Measurements from ENCODE around the gene SAMM50.
A peak's percentile ranks its signal among the peaks of the same experiment; 100 is the strongest.

The SAMM50 gene

DNA sequence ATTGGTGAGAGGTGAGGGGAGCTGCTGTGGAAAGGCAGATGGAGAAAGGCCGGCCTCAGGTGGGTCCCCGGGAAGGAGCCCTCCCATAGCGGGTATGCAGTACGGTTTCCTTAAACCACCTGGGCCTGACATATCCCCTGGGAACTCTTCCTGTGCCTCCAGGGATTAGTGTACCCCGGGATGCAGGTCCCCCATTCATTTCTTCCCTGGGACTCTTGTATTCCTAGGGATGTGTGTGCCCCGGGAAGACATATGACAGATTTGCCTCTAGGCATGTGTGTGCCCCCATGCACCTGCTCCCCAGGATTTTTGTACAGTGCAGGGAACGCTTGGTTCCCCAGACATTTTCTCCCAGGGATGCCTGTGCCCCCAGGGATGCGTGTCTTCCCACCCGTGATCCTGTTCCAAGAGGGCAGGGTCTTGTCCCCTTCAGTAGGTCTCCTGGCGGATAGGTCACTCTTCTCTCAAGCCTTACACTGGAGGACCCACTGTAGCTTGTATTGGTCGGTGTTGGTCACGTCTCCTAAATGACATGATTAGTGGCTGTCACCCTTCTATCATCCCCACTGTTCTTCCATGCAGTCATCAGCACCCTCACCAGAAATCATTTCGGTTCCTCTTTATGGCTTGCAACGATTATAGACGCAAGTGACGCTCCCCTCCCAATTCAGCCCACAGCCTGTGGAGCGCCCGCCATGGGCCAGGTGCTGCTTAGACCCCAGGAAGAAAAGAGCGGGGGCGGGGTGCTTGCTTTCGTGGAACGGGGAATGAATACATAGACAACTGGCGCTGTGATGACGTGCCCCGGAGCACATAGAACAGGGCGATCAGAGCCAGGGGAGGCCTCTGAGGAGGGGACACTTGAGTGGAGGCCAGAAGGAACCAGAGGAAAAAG lies 70.2 kb downstream of the SAMM50 start:
- TF ChIP-seq, protein P1, sequence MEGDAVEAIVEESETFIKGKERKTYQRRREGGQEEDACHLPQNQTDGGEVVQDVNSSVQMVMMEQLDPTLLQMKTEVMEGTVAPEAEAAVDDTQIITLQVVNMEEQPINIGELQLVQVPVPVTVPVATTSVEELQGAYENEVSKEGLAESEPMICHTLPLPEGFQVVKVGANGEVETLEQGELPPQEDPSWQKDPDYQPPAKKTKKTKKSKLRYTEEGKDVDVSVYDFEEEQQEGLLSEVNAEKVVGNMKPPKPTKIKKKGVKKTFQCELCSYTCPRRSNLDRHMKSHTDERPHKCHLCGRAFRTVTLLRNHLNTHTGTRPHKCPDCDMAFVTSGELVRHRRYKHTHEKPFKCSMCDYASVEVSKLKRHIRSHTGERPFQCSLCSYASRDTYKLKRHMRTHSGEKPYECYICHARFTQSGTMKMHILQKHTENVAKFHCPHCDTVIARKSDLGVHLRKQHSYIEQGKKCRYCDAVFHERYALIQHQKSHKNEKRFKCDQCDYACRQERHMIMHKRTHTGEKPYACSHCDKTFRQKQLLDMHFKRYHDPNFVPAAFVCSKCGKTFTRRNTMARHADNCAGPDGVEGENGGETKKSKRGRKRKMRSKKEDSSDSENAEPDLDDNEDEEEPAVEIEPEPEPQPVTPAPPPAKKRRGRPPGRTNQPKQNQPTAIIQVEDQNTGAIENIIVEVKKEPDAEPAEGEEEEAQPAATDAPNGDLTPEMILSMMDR (conservative IDR thresholded peaks at IDR 0.05; ENCODE audit: control insufficient read depth, insufficient read depth, low read depth, low read length) = no peak
- DNase-seq (ENCODE audit: low read depth) = no peak
- peak overlapping the region; percentile 57 for H3K4me3 ChIP-seq (ENCODE audit: control insufficient read depth, low read depth, low read length)

DNA sequence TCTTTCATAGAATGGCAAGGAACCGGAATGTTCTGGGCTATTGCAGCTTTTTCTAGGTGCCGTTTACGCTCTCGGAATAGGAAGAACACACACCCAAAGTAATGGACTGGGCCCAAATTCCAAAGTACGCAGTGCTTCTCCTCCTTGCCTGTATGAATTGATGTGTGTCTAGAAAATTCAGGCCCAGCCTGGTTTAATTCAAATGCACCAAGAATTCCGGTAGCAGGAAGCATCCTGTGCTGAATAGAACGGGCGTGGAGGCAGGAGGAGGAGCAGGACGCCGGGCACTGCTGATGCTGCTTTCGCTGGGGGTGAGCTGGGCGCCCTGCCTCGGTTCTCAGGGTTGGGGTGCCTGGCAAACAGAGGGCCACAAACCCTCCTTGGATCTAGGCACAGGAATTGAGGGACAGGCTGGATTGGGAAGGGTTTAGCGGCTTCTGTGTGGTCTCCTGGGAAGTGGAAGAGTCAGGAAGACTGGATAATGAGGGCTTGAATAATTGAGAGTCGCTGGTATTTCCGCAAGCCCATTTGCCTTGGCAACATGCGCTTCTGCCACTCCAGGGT lies 70.9 kb downstream of the SAMM50 start:
- TF ChIP-seq, protein P1 (conservative IDR thresholded peaks at IDR 0.05; ENCODE audit: control insufficient read depth, insufficient read depth, low read depth, low read length) = no peak
- H3K4me3 ChIP-seq (ENCODE audit: control insufficient read depth, low read depth, low read length) = no peak overlapping the region
- DNase-seq (ENCODE audit: low read depth) = no peak

DNA sequence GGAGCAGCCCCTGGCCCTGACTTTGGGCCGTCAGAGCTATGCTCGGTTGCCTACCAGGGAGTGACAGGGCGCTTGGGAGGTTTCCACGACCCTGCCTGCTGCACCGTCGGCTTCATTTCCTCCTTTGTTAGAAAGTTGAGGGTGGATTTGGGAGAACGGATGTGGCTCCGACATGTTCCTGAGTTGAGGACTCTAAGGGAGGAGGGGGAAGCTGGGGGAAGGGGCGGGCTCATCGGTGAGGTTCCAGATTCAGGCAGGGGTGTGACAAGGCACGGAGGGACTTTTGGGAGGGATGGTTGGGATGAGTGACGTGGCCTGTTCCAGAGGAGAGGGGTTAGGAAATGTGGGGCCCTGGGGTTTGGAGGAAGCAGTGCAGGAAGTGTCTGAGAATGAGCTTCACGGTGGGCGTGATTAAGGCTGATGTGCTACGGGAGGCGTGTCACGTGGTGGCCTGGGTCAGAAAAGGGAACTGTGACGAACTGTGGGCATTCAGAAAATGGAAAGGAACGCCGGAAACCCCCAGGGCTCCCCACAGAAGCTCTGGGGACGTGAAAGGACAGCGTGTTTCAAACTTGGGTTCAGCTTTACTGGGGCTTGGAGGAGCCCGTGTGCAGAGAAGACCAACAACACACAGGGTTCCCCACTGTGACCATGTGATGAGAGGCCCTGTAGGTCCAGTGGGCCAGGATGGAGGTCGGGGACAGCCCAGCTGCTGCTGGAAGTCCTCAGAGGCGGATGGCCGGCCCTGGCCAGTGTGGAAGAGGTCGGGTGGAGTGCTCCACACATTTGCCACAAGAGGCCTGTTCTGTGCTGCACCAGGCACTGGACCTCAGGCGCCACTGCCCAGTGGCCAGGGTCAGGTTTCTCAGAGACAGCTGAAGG lies 71.6 kb downstream of the SAMM50 start:
- peak; percentile 42 for DNase-seq (ENCODE audit: low read depth)
- H3K4me3 ChIP-seq (ENCODE audit: control insufficient read depth, low read depth, low read length) = no peak overlapping the region
- TF ChIP-seq, protein P1 (conservative IDR thresholded peaks at IDR 0.05; ENCODE audit: control insufficient read depth, insufficient read depth, low read depth, low read length) = no peak

DNA sequence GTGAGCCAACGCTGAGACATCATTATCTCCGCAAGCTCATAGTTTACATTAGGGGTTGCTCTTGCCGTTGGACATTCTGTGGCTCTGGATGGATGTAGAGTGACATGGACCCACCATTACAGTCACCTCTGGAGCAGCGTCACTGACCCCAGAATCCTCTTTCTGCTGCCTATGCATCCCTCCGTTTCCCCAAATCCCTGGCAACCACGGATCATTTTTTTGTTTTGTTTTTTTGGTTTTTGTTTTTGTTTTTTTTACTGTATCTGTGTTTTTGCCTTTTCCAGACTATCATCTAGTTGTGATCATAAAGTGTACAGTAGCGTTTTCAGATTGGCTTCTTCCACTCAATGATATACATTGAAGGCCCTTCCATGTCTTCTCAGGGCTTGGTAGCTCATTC lies 72.8 kb downstream of the SAMM50 start:
- no peak overlapping the region for H3K4me3 ChIP-seq (ENCODE audit: control insufficient read depth, low read depth, low read length)
- TF ChIP-seq, protein P1 (conservative IDR thresholded peaks at IDR 0.05; ENCODE audit: control insufficient read depth, insufficient read depth, low read depth, low read length) = no peak

DNA sequence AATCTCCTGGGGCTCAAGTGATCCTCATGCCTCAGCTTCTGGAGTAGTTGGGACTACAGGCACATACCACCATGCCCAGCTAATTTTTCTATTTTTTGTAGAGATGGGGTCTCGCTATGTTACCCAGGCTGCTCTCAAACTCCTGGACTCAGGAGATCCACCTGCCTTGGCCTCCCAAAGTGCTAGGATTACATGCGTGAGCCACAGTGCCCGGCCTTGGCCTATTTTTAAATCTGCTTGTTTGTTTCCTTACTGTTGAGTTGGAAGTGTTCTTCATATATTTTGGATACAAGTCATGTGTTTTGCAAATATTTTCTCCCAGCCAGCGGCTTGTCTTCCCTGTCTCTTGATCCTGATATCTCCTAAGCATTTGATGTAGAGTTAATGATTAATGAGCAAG lies 73.8 kb downstream of the SAMM50 start:
- no peak for DNase-seq (ENCODE audit: low read depth)
- TF ChIP-seq, protein P1 (conservative IDR thresholded peaks at IDR 0.05; ENCODE audit: control insufficient read depth, insufficient read depth, low read depth, low read length) = no peak

More for the DNA sequence above, 72.8 kb downstream of the SAMM50 start:
- DNase-seq (ENCODE audit: low read depth) = no peak

DNA sequence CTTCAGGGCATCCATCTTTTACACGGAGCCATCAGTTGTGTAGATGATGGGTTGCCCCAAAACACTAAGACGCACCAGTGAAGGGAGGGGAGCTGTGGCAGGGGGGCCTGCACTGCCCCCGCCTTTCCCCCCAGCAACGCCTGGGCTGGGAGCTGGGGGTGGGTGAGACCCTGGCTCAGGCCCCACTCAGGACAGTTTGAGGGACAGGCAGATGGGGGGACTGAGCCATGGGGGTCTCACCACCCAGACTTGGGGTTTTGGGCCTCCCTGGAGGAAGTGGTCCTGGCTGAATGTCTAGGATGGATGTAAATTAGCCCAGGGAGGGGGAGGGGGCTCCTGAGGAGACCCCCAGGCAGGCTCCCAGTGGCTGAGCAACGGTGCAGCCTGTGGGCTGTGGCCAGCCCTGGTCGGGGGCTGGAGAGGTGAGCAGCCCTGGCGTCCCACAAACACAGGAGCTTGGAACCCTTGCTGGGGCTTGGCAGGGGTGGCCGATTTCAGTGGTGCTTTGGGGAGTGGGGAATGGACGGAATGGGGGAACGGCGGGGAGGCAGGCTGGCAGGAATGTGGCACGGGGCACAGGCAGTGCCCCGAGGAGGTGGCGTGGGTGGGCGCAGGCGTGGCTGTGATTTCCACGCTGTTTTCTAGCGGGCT lies 74.9 kb downstream of the SAMM50 start:
- DNase-seq (ENCODE audit: low read depth) = no peak
- TF ChIP-seq, protein P1 (conservative IDR thresholded peaks at IDR 0.05; ENCODE audit: control insufficient read depth, insufficient read depth, low read depth, low read length) = no peak
- H3K4me3 ChIP-seq (ENCODE audit: control insufficient read depth, low read depth, low read length) = no peak overlapping the region

More for the DNA sequence above, 73.8 kb downstream of the SAMM50 start:
- no peak overlapping the region for H3K4me3 ChIP-seq (ENCODE audit: control insufficient read depth, low read depth, low read length)
